HCT116 (cell line): ENCODE measurements around the gene EPB41L5. TPM values are rescaled to one million over a fixed set of nuclear protein-coding genes. Genes with fewer than 3 reads are reported as not detected.

Source experiments
- ATAC-seq: fragments of 200-7000 bp; cut with Tn5 transposase; 2 replicates; pipeline ENCODE4 v1.9.1; 2020; ENCODE audit warnings: mild to moderate bottlenecking, moderate library complexity
- BruUV-seq: library from RNA; stranded (reverse); fragments of 400-500 nt; replicated peaks from 2 replicates; lab custom pipeline; 2021; lab: Mats Ljungman, UMichigan
- CTCF ChIA-PET: fragments of 300-600 bp; sonication (Branson Sonifier 250); formaldehyde crosslinking; loops from one replicate; lab custom pipeline; 2021; ENCODE audit warnings: antibody characterized with exemption; lab: Charles Lee
- POLR2A ChIA-PET: fragments of 300-600, 350-600 bp; sonication (Branson Sonifier 250); formaldehyde crosslinking; loops from one replicate; lab custom pipeline; 2021; ENCODE audit warnings: antibody characterized with exemption; lab: Charles Lee
- RAD21 ChIA-PET, 2 experiments: fragments of 300-600 bp; sonication (Branson Sonifier 250); formaldehyde crosslinking; loops; one replicate each; lab custom pipeline; 2023; ENCODE audit warnings: low total read pairs in 2 of 2; ENCODE audit not compliant: uncharacterized antibody in 2 of 2, unreplicated experiment in 2 of 2, low non-redundant PET in 1 of 2; lab: Charles Lee
- DNase-seq: peaks from one replicate; pipeline ENCODE4 v3.0.0-alpha.2; 2010; ENCODE audit warnings: low read depth, low spot score
- H2AFZ ChIP-seq: fragments of 200-600 bp; shearing (Covaris generic), sonication (generic); 2 replicates; pipeline ENCODE4 v1.6.1; 2017; ENCODE audit warnings: low read depth, mixed run types, mixed read lengths, antibody characterized with exemption, low read length; ENCODE audit not compliant: poor library complexity, severe bottlenecking
- H3K27ac ChIP-seq: 2 replicates; pipeline ENCODE4 v1.5.1; 2012; ENCODE audit warnings: low read depth, low read length
- H3K27me3 ChIP-seq: fragments of 200-600 bp; sonication (generic); 2 replicates; pipeline ENCODE4 v1.6.1; 2016; ENCODE audit warnings: mixed run types, low read length, mixed read lengths; ENCODE audit not compliant: insufficient read depth
- H3K36me3 ChIP-seq, 2 experiments: fragments of 200-500 bp in 1 of 2; fragments of 200-600 bp in 1 of 2; sonication (Bioruptor generic) in 1 of 2; sonication (generic) in 1 of 2; 2 replicates each; pipeline versions ENCODE4 v1.5.1 to v1.6.1; 2014 to 2016; ENCODE audit warnings: low read length in 2 of 2, inconsistent platforms in 1 of 2, mixed read lengths in 1 of 2, mixed run types in 1 of 2; ENCODE audit not compliant: insufficient read depth in 2 of 2, control insufficient read depth in 1 of 2
- H3K4me1 ChIP-seq, 2 experiments: fragments of 200-600 bp in 1 of 2; sonication (generic) in 1 of 2; 2 replicates each; pipeline versions ENCODE4 v1.5.1 to v1.6.1; 2012 to 2017; ENCODE audit warnings: low read length in 2 of 2, inconsistent platforms in 1 of 2, mild to moderate bottlenecking in 1 of 2, mixed read lengths in 1 of 2, mixed run types in 1 of 2, moderate library complexity in 1 of 2; ENCODE audit not compliant: insufficient read depth in 2 of 2, control insufficient read depth in 1 of 2
- H3K4me2 ChIP-seq: fragments of 200-600 bp; sonication (generic); 2 replicates; pipeline ENCODE4 v1.6.1; 2017; ENCODE audit warnings: mixed run types, low read length, mixed read lengths
- H3K4me3 ChIP-seq, 2 experiments: fragments of 200-600 bp in 1 of 2; sonication (generic) in 1 of 2; replicated peaks in 1 of 2; 2 replicates each; pipeline ENCODE4 v1.5.1; 2011 to 2016; ENCODE audit warnings: low read length in 2 of 2, control low read depth in 1 of 2, low read depth in 1 of 2, mild to moderate bottlenecking in 1 of 2, mixed read lengths in 1 of 2, mixed run types in 1 of 2
- H3K79me2 ChIP-seq: fragments of 200-600 bp; sonication (generic); 2 replicates; pipeline ENCODE4 v1.6.1; 2017; ENCODE audit warnings: mild to moderate bottlenecking, mixed run types, low read length, moderate library complexity, mixed read lengths; ENCODE audit not compliant: insufficient read depth
- H3K9ac ChIP-seq: fragments of 200-600 bp; sonication (generic); 2 replicates; pipeline ENCODE4 v1.6.1; 2016; ENCODE audit warnings: low read length, mixed read lengths
- H3K9me2 ChIP-seq: fragments of 200-600 bp; sonication (generic), shearing (Covaris generic); 2 replicates; pipeline ENCODE4 v1.6.1; 2017; ENCODE audit warnings: mixed run types, mild to moderate bottlenecking, moderate library complexity; ENCODE audit not compliant: insufficient read depth
- H3K9me3 ChIP-seq, 2 experiments: fragments of 200-500 bp in 1 of 2; fragments of 200-600 bp in 1 of 2; sonication (Bioruptor generic) in 1 of 2; sonication (generic) in 1 of 2; 2 replicates each; pipeline ENCODE4 v1.6.1; 2014 to 2017; ENCODE audit warnings: low read length in 2 of 2, mixed read lengths in 2 of 2, inconsistent platforms in 1 of 2, low read depth in 1 of 2, mild to moderate bottlenecking in 1 of 2, mixed run types in 1 of 2, moderate library complexity in 1 of 2; ENCODE audit not compliant: control insufficient read depth in 1 of 2, insufficient read depth in 1 of 2
- H4K20me1 ChIP-seq: fragments of 200-600 bp; sonication (generic), shearing (Covaris generic); 2 replicates; pipeline ENCODE4 v1.6.1; 2017; ENCODE audit warnings: mixed run types, mild to moderate bottlenecking, moderate library complexity; ENCODE audit not compliant: insufficient read depth
- CEBPB ChIP-seq: IDR thresholded peaks from 2 replicates; pipeline ENCODE4 v1.6.1; 2012; ENCODE audit warnings: low read depth
- EGR1 ChIP-seq: IDR thresholded peaks from 2 replicates; pipeline ENCODE4 v1.6.1; 2012; ENCODE audit warnings: low read depth
- ELF1 ChIP-seq: IDR thresholded peaks from 2 replicates; pipeline ENCODE4 v1.6.1; 2012; ENCODE audit warnings: low read depth, borderline replicate concordance
- EZH2 ChIP-seq: fragments of 200-600 bp; sonication (generic); IDR thresholded peaks from 2 replicates; pipeline ENCODE4 v1.6.1; 2017; ENCODE audit warnings: antibody characterized with exemption, mixed run types
- FOSL1 ChIP-seq: IDR thresholded peaks from 2 replicates; pipeline ENCODE4 v1.6.1; 2012; ENCODE audit warnings: low read depth
- JUND ChIP-seq: IDR thresholded peaks from 2 replicates; pipeline ENCODE4 v1.6.1; 2012
- POLR2A ChIP-seq: IDR thresholded peaks from 2 replicates; pipeline ENCODE4 v1.7.0; 2011; ENCODE audit warnings: borderline replicate concordance; ENCODE audit not compliant: insufficient read depth, insufficient read length; ENCODE audit errors: extremely low read depth
- RAD21 ChIP-seq: IDR thresholded peaks from 2 replicates; pipeline ENCODE4 v1.6.1; 2012; ENCODE audit warnings: low read depth, mild to moderate bottlenecking
- SIN3A ChIP-seq: IDR thresholded peaks from 2 replicates; pipeline ENCODE4 v1.6.1; 2012; ENCODE audit warnings: low read depth
- SP1 ChIP-seq: IDR thresholded peaks from 2 replicates; pipeline ENCODE4 v1.6.1; 2012; ENCODE audit warnings: low read depth
- TCF7L2 ChIP-seq: IDR thresholded peaks from 2 replicates; pipeline ENCODE4 v1.7.0; 2011; ENCODE audit warnings: borderline replicate concordance, inconsistent platforms; ENCODE audit not compliant: insufficient read depth, insufficient read length; ENCODE audit errors: extremely low read depth
- ZFX ChIP-seq: fragments of 450-650 bp; IDR thresholded peaks from 2 replicates; pipeline ENCODE4 v1.6.1; 2017
- intact Hi-C: fragments of 100-400 bp; cut with micrococcal nuclease; formaldehyde crosslinking; loops from 2 replicates; pipeline ENCODE4 v1.10.0; 2022
- total RNA-seq: library from RNA; stranded (reverse); gene quantifications from one replicate; pipeline ENCODE4 v1.2.1, GENCODE V29; 2021; ENCODE audit not compliant: unreplicated experiment
- TF ChIP-seq, protein P1 (sequence below), 3 experiments: fragments of 200-600 bp in 1 of 3; sonication (generic) in 1 of 3; IDR thresholded peaks in 2 of 3; conservative IDR thresholded peaks in 1 of 3; 2 replicates each; pipeline ENCODE4 v1.5.1; 2012 to 2017; ENCODE audit warnings: low read depth in 2 of 3, low read length in 2 of 3, antibody characterized with exemption in 1 of 3, borderline replicate concordance in 1 of 3, control low read depth in 1 of 3, mild to moderate bottlenecking in 1 of 3, mixed read lengths in 1 of 3, mixed run types in 1 of 3, moderate library complexity in 1 of 3; ENCODE audit not compliant: insufficient read depth in 1 of 3
- TF ChIP-seq, protein P2 (sequence below): IDR thresholded peaks from 2 replicates; pipeline ENCODE4 v1.6.1; 2012; ENCODE audit warnings: low read depth

EPB41L5 gene
- total RNA-seq, 1 experiment from 2014 or later, result 14.7 TPM

DNA sequence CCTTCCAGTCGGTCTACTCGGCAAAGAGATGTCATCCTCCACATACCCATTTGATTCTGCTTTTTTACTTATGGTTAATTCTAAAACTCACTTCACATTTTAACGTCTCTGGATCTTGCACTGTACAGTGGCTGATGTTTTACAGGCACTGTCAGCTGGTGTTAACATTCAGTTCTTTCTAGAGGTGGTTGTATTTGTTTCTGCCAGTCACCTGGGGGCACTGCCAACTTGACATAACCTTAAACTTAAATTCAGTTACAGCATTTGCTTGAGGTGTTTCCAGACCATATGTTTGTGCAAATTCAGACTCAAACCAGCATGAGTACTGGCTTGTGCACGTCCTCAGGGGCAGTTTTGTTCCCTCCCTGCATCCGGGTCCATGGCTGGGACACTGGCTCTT lies 215.6 kb downstream of the EPB41L5 start:
- Histone ChIP-seq H3K27me3 (no peaks in the 10 kb centered on the region), H3K4me1 (peaks cover 6 to 21% of the 10 kb centered on the region in 2 experiments; a peak in 3 of 4 replicates), H3K9me2 (no peaks in the 10 kb centered on the region), H3K4me3 (no peak overlapping the region), H3K36me3 (no peaks in the 10 kb centered on the region)
- DNase-seq (no peak), ATAC-seq (no peak)
- no peak for TF ChIP-seq SIN3A
- no peak for TF ChIP-seq JUND
- TF ChIP-seq, protein P1, sequence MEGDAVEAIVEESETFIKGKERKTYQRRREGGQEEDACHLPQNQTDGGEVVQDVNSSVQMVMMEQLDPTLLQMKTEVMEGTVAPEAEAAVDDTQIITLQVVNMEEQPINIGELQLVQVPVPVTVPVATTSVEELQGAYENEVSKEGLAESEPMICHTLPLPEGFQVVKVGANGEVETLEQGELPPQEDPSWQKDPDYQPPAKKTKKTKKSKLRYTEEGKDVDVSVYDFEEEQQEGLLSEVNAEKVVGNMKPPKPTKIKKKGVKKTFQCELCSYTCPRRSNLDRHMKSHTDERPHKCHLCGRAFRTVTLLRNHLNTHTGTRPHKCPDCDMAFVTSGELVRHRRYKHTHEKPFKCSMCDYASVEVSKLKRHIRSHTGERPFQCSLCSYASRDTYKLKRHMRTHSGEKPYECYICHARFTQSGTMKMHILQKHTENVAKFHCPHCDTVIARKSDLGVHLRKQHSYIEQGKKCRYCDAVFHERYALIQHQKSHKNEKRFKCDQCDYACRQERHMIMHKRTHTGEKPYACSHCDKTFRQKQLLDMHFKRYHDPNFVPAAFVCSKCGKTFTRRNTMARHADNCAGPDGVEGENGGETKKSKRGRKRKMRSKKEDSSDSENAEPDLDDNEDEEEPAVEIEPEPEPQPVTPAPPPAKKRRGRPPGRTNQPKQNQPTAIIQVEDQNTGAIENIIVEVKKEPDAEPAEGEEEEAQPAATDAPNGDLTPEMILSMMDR (IDR thresholded peaks at IDR 0.05 in 2 of 3, conservative IDR thresholded peaks at IDR 0.05 in 1 of 3; ENCODE audit: borderline replicate concordance in 1 of 3, insufficient read depth in 1 of 3, low read depth in 2 of 3, low read length in 2 of 3), result peak in 2 of 3 experiments; percentile 12 to 78; a peak in 1 of 6 replicates
- TF ChIP-seq ELF1, result no peak
- peak; percentile 82 for TF ChIP-seq RAD21
- no peak for TF ChIP-seq CEBPB
- TF ChIP-seq EZH2, result no peak
- TF ChIP-seq POLR2A, result no peak
- TF ChIP-seq ZFX, result no peak
- TF ChIP-seq FOSL1, result no peak
- TF ChIP-seq SP1, result no peak
- TF ChIP-seq TCF7L2, result no peak
- TF ChIP-seq EGR1, result no peak
- TF ChIP-seq, protein P2, sequence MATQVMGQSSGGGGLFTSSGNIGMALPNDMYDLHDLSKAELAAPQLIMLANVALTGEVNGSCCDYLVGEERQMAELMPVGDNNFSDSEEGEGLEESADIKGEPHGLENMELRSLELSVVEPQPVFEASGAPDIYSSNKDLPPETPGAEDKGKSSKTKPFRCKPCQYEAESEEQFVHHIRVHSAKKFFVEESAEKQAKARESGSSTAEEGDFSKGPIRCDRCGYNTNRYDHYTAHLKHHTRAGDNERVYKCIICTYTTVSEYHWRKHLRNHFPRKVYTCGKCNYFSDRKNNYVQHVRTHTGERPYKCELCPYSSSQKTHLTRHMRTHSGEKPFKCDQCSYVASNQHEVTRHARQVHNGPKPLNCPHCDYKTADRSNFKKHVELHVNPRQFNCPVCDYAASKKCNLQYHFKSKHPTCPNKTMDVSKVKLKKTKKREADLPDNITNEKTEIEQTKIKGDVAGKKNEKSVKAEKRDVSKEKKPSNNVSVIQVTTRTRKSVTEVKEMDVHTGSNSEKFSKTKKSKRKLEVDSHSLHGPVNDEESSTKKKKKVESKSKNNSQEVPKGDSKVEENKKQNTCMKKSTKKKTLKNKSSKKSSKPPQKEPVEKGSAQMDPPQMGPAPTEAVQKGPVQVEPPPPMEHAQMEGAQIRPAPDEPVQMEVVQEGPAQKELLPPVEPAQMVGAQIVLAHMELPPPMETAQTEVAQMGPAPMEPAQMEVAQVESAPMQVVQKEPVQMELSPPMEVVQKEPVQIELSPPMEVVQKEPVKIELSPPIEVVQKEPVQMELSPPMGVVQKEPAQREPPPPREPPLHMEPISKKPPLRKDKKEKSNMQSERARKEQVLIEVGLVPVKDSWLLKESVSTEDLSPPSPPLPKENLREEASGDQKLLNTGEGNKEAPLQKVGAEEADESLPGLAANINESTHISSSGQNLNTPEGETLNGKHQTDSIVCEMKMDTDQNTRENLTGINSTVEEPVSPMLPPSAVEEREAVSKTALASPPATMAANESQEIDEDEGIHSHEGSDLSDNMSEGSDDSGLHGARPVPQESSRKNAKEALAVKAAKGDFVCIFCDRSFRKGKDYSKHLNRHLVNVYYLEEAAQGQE, result no peak
- TF ChIP-seq, all 23 proteins: peak for 2
- Histone ChIP-seq H3K79me2 (no peaks in the 10 kb centered on the region), H2AFZ (no peak overlapping the region), H3K27ac (no peak overlapping the region), H4K20me1 (no peaks in the 10 kb centered on the region), H3K4me2 (no peak overlapping the region), H3K9ac (no peak overlapping the region), H3K9me3 (no peaks in the 10 kb centered on the region)
- POLR2A ChIA-PET, result no interaction called here
- no TSS peak for BruUV-seq
- RAD21 ChIA-PET, result interaction anchor here in 1 of 2 experiments (0.6 kb wide), 1 partner anchor 85 kb away, joined by 3 read pairs; no protein-coding TSS in a partner anchor
- intact Hi-C loops, result loop anchor here (2.0 to 5.0 kb wide), 2 partner anchors 84 to 449 kb away; no protein-coding TSS in a partner anchor
- CTCF ChIA-PET, result interaction anchor here (1.3 kb wide), 1 partner anchor 85 kb away, joined by 3 read pairs; no protein-coding TSS in a partner anchor

Other genes with a start within 250 kb of the EPB41L5 start
- gene TMEM185B, start 210.3 kb downstream of the EPB41L5 start, total RNA-seq, result 27.1 TPM
- 42.8 TPM for gene RALB, start 239.8 kb downstream of the EPB41L5 start, total RNA-seq